ENCODE data around the gene HOXA4.

Gene HOXA4

DNA sequence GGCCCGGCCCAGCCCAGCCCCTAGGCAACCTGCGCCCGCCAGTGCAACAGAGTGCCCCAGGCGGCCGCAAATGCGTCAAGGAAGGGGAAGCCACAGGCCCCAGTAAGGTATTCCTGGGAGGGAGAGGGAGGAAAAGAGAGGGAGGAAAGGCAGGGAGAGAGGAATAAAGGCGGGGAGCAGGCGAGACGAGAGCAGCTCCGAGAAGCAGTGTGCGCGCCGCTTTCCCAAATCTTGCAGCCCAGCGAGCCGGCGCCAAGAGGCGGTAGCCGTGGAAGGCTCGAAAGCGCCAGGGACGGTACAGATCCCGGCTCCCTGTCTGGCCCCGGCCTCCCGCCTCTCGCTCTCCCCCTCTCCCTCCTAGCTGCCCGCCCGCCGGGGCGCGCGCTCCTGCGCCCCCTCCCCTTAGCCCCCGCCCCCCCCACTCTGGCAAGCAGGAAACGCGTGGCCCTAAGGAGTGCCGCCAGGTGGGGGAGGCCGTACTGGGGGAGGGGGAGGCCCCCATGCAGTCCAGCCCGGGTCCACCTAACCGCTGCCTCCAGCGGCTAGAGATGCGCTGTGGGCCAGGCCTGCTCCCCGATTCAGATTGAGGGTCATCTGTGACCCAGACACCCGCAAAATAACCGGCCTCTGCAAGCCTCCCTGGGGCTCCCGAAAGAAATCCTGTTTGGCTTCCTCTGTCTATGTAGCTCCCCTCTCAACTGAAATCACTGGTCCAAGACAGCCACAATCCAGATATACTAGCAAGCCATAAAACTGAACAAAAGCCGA, 39.3 kb upstream of the HOXA4 start:
- DNase-seq, result no peak

- peak; percentile 71 for DNase-seq
Measured at GRCh38 chr7:27168265-27168947, 37.8 kb upstream of the HOXA4 start.

GRCh38 chr7:27167916-27168264, 37.3 kb upstream of the HOXA4 start:
- DNase-seq, result no peak

- no peak for DNase-seq
Measured at GRCh38 chr7:27166531-27167505, 36.3 kb upstream of the HOXA4 start.

GRCh38 chr7:27165996-27166530, 35.5 kb upstream of the HOXA4 start:
- no peak for DNase-seq

- DNase-seq, result no peak
Measured at GRCh38 chr7:27165089-27165995, 34.8 kb upstream of the HOXA4 start, which contains the start of gene HOXA9. Gene HOXA9, minus strand, starts transcription at chr7:27165537. Its CDS starts 80 bp downstream, at chr7:27165457.

DNA sequence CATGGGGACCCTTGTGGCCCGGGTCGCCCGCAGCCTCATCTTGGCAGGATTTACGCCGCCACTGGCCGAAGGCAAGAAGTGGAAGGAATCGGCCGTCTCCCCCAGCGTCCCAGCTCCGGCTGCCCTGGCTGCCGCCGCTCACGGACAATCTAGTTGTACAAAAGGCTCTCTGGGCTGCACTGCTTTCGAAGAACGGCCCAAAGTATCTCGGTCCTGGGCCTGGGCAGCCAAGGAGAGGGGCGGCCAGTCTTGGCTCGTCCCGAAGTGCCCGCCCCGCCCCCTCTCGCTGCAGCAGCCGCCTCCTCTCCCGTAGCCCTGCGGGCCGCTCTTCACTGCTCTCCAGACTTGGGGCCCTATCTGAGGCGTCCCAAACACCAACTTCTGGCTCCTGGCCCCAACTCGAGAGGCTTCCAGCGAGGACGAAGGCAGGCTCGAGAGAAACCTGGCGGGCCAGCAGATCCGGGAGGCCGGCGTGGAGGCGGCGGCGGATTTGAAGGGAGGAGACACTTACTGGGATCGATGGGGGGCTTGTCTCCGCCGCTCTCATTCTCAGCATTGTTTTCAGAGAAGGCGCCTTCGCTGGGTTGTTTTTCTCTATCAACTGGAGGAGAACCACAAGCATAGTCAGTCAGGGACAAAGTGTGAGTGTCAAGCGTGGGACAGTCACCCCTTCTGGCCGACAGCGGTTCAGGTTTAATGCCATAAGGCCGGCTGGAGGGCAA, 34.0 kb upstream of the HOXA4 start:
- no peak for DNase-seq

GRCh38 chr7:27164045-27164366, 33.4 kb upstream of the HOXA4 start:
- DNase-seq, result no peak

DNA sequence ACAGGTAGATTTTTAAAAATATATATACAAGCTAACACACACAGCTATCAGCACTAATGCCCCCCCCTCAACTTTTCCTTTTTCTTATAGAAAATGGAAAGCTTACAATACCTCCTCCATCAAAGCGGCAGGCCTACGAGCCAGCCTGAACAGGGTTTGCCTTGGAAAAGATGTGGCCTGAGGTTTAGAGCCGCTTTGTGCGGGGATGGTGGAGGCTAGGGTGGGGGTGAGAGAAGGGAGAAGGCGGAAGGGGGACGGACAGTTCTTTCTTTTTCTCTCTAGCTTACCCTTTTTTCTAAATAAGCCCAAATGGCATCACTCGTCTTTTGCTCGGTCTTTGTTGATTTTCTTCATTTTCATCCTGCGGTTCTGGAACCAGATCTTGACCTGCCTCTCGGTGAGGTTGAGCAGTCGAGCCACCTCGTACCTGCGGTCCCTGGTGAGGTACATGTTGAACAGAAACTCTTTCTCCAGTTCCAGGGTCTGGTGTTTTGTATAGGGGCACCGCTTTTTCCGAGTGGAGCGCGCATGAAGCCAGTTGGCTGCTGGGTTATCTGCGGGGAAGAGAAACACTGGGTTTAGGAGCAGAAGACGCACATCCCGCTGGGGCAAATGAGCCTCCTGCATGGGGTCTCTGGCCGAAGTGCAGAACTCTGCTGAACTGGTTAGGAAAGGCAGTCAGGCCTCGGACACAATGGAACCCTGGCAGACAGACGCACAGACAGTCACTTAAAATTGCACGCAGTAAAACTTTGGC, 32.9 kb upstream of the HOXA4 start:
- no peak for DNase-seq

- DNase-seq, result no peak
Measured at GRCh38 chr7:27162561-27163287, 32.2 kb upstream of the HOXA4 start.

DNA sequence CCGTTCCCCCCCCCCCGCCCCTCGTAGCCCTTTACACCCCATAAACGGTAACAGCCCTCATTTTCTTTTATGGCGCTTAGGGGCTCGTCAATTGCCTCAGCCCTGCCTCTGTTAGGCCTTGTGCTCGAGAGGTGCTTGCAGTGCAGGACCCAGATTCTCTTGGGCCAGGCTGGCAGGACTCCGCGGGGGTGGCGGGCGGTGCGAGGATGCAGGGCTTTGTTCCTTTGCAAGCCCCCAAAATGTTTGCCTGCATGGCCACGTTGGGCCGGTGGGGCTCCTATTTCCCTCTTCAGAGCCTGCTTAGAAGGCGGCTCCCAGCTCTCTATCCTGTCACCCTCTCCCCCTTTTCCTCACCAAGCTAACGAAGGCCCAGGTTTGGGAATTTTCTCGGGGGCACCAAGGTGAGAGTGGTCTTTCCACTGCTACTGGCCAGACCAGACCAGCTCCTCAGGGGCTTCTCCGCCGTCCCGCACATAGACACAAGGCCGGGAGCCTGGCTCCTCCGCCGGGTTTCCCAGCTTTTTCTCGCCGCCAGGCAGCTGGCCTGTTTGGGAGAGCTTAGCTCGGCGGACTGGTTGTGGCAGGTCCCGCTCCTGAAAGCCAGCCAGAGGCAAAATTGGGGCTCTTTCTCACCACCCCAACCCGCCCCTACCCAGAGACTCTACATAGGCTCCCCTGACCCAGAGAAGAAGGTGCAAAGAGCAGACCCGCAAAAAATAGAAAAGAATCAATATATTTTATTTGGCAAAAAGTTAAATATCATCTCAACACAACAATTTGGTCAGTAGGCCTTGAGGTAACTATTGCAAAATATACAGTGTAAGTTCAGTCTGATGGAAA, 31.4 kb upstream of the HOXA4 start:
- DNase-seq, result no peak

- no peak for DNase-seq
Measured at GRCh38 chr7:27161214-27161720, 30.7 kb upstream of the HOXA4 start.

DNA sequence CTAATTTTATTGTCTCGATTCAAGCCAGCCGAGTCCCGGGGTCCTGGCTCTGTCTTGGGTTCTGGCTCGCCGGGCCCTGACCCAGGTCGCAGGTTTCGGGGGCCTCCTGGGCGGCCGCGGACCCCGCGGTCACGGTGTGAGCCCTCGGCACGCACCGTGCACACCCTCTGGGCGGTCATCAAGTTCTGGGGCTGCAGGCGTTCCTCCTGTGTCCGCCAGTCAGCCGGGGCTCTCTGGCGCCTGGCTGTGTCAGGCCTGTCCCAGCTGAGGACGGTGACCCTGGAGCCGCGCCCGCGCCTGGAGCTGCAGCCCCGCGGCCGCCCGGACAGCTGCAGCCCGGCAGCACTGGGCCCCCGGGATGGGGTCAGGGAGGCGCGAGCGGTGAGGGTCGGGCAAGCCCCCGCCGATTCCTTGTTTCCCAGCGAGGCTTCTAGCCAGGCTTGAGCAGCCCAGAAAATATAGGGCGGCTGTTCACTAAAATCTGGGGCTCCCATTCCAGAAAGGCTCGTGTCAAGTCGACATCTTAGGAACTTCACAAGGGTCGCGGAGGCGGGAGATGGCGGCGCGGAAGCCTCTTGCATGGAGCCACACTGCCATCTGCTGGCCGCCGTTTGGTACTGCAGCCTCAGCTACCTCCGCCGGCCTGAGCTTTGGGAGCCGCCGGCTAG, 30.1 kb upstream of the HOXA4 start:
- DNase-seq, result peak; percentile 95

DNA sequence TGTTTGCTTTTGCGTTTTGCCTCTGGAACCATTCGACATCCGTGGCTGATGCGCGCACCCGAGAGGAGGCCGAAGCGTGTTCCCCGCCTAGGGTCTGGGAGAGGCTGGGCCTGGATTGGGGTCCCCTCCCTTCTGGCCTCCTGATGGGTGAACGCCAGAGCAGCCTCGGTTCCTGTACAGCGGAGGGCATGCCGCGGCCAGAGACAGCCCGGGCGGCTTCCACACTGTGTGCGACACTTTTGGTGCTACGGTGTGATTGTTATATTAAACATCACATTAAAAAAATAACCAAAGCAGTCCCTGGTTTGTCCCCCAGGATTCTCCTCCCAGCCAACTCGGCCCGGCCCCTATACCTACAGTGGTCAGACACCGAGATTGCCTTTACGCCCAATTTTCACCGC, 29.6 kb upstream of the HOXA4 start:
- peak; percentile 60 for DNase-seq

GRCh38 chr7:27159266-27160144, 28.9 kb upstream of the HOXA4 start:
- DNase-seq, result no peak

- DNase-seq, result peak; percentile 81
Measured at GRCh38 chr7:27158436-27159265, 28.1 kb upstream of the HOXA4 start.
